ENCODE data around the gene DTHD1. TPM values are rescaled to one million over a fixed set of nuclear protein-coding genes. Genes with fewer than 3 reads are reported as not detected.
A peak's percentile ranks its signal among the peaks of the same experiment; 100 is the strongest.

DTHD1 gene
- total RNA-seq (2014; rRNA removed) (not detected in 2 replicates), Bru-seq, nascent RNA (percentile 3 among the genes with signal in this experiment), BruChase-seq, experiment 1, labeled RNA remaining after a 6-hour chase (percentile 3 among the genes with signal in this experiment), BruChase-seq, experiment 2, labeled RNA remaining after a 2-hour chase (percentile 8 among the genes with signal in this experiment)
- long read RNA-seq = 0 reads

- Histone ChIP-seq H3K27me3 (ENCODE audit: low read length) (no peaks in the 10 kb centered on the region), H3K36me3 (ENCODE audit: low read depth, low read length) (no peaks in the 10 kb centered on the region), H4K20me1 (ENCODE audit: low read length) (no peaks in the 10 kb centered on the region), H2AFZ (ENCODE audit: low read length) (no peak within 1 kb of the TSS), H3K9me3 (ENCODE audit: low read length) (no peaks in the 10 kb centered on the region), H3K4me1 (ENCODE audit: insufficient read depth, low read length) (peaks cover 21% of the 10 kb centered on the region), H3K79me2 (ENCODE audit: low read length) (no peaks in the 10 kb centered on the region), H3K9ac (ENCODE audit: low read length) (no peak within 1 kb of the TSS), H3F3A (ENCODE audit: low read length, unreplicated experiment) (no peaks in the 10 kb centered on the region), H3K4me2 (ENCODE audit: low read length) (peak within 1 kb of the TSS; percentile 24; the same call in 1 of the 2 replicates), H3K27ac (ENCODE audit: low read length) (no peak within 1 kb of the TSS), H3K9me2 (replicated peaks; ENCODE audit: low read length) (no peaks in the 10 kb centered on the region), H3K4me3 (ENCODE audit: low read length) (no peak within 1 kb of the TSS)
- POLR2A ChIA-PET (ENCODE audit: unreplicated experiment) = interaction anchor here (0.5 kb wide), 1 partner anchor 37 kb away, joined by 4 read pairs; the partner anchor contains the start of gene ARAP2
- TF ChIP-seq EZH2 (IDR thresholded peaks at IDR 0.05; ENCODE audit: low read length, unreplicated experiment) (no peak), CTCF (conservative IDR thresholded peaks at IDR 0.05; ENCODE audit: low read depth, low read length) (no peak)
- peak; percentile 99 for ATAC-seq
- intact Hi-C loops (cut with micrococcal nuclease) = loop anchor here (2.0 kb wide), 1 partner anchor 39 kb away; no protein-coding TSS in a partner anchor
- BruUV-seq (replicated peaks) = no TSS peak
- CTCF ChIA-PET = no interaction called here
- DNase-seq = peak; percentile 77
These were observed at the start of gene DTHD1 for GRCh38 chr4:36281384-36282106. TSS of gene DTHD1 (plus strand) at chr4:36281616. CDS start at chr4:36281759, 143 bp downstream.

GRCh38 chr4:36233567-36234266 is 47.7 kb upstream of the DTHD1 start:
- Histone ChIP-seq H4K20me1 (ENCODE audit: low read length) (no peaks in the 10 kb centered on the region), H3K9me3 (ENCODE audit: low read length) (no peaks in the 10 kb centered on the region), H2AFZ (ENCODE audit: low read length) (no peak overlapping the region), H3K4me2 (ENCODE audit: low read length) (no peak overlapping the region), H3K4me3 (ENCODE audit: low read length) (no peak overlapping the region), H3K27ac (ENCODE audit: low read length) (no peak overlapping the region), H3K79me2 (ENCODE audit: low read length) (peaks cover 33% of the 10 kb centered on the region; the same call in 1 of the 2 replicates), H3F3A (ENCODE audit: low read length, unreplicated experiment) (no peaks in the 10 kb centered on the region), H3K9me2 (replicated peaks; ENCODE audit: low read length) (no peaks in the 10 kb centered on the region), H3K9ac (ENCODE audit: low read length) (no peak overlapping the region), H3K36me3 (ENCODE audit: low read depth, low read length) (no peaks in the 10 kb centered on the region), H3K4me1 (ENCODE audit: insufficient read depth, low read length) (peaks cover 7% of the 10 kb centered on the region), H3K27me3 (ENCODE audit: low read length) (no peaks in the 10 kb centered on the region)
- intact Hi-C loops (cut with micrococcal nuclease) = no loop called here
- no peak for ATAC-seq
- no peak for DNase-seq
- TF ChIP-seq CTCF (conservative IDR thresholded peaks at IDR 0.05; ENCODE audit: low read depth, low read length) = no peak
- no peak for TF ChIP-seq EZH2phosphoT487 (IDR thresholded peaks at IDR 0.05; ENCODE audit: borderline replicate concordance, low read length)
- TF ChIP-seq EZH2 (IDR thresholded peaks at IDR 0.05; ENCODE audit: low read length, unreplicated experiment) = no peak
- ChIA-PET POLR2A (ENCODE audit: unreplicated experiment) (no interaction called here), CTCF (no interaction called here)
- no TSS peak for BruUV-seq (replicated peaks)

All from PC-3 (cell line).